ENCODE measurements around the gene RHEX.

- TF ChIP-seq CTCF (IDR thresholded peaks at IDR 0.05) (no peak), POLR2A (IDR thresholded peaks at IDR 0.05) (no peak)
Measured at GRCh38 chr1:206105464-206105995, 52.6 kb downstream of the RHEX start.
